Right cardiac atrium (tissue), 5 donors: ENCODE measurements around the gene TRPM1. TPM values are rescaled to one million over a fixed set of nuclear protein-coding genes. Genes with fewer than 3 reads are reported as not detected.

ENCODE experiments used
- ATAC-seq, 2 donors: fragments of 200-7000 bp; cut with Tn5 transposase; one replicate each; pipeline versions ENCODE4 v1.8.0 to v1.9.1; 2020; ENCODE audit warnings: moderate library complexity in 2 of 2, mild to moderate bottlenecking in 1 of 2
- DNase-seq, 3 donors: peaks; one replicate each; pipeline ENCODE4 v3.0.0-alpha.2; 2020
- H3K27ac ChIP-seq: one replicate; pipeline ENCODE4 v1.5.1; 2013; ENCODE audit warnings: mild to moderate bottlenecking, low read length, control low read depth, moderate library complexity
- H3K27me3 ChIP-seq: one replicate; pipeline ENCODE4 v1.6.1; 2013; ENCODE audit not compliant: control insufficient read depth, insufficient read depth
- H3K4me1 ChIP-seq: one replicate; pipeline ENCODE4 v1.6.1; 2013; ENCODE audit warnings: low read length; ENCODE audit not compliant: control insufficient read depth, insufficient read depth
- H3K4me3 ChIP-seq: one replicate; pipeline ENCODE4 v1.5.1; 2013; ENCODE audit warnings: low read length, control low read depth
- H3K9me3 ChIP-seq: one replicate; pipeline ENCODE4 v1.6.1; 2013; ENCODE audit warnings: low read length; ENCODE audit not compliant: control insufficient read depth
- WGBS: extraction: QIAGEN DNeasy Blood & Tissue Kit; methylation state at CpG from one replicate; pipeline ENCODE4 v1.1.7; 2013; 5-methylcytosine and 5-hydroxymethylcytosine counted together
- intact Hi-C, 4 donors: fragments of 100-400 bp; cut with DNase I; formaldehyde crosslinking; loops; one replicate each; pipeline versions ENCODE4 v1.11.0 to v1.14.0; 2022 to 2023
- polyA plus RNA-seq: library from polyadenylated mRNA; stranded (reverse); fragments of 200-250 nt; gene quantifications from one replicate; pipeline ENCODE4 v1.2.3, GENCODE V29; 2013
- total RNA-seq, 4 donors: library from RNA; stranded (reverse); fragmentation: NEBNext Ultra II Directional; extraction: Animal tissue kit (Norgen Biotek cat#: 25700); gene quantifications; one replicate each; pipeline ENCODE4 v1.2.1, GENCODE V29; 2021
- donor health status: healthy with polysubstance abuse.
- donor health status: DM: no; HTN: yes; CAD: no.
- donor health status: DM: no; HTN: no; CAD: no.
- donor health status: DM: no; HTN: yes; CAD: no; lungs with severe emphysema.
- donor health status: DM: yes; HTN: yes; CAD: no.

TRPM1 gene
- total and polyA plus RNA-seq, 5 donors = 0.14 TPM; not detected in 4

- peak; percentile 62 to 92 (median 89) for DNase-seq
- Histone ChIP-seq H3K27me3 (no peaks in the 10 kb centered on the region), H3K27ac (peak within 1 kb of the TSS; percentile 85), H3K4me3 (peak within 1 kb of the TSS; percentile 97), H3K9me3 (no peaks in the 10 kb centered on the region), H3K4me1 (peaks cover 7% of the 10 kb centered on the region)
- peak; percentile 98 to 99 for ATAC-seq
- under 1% methylated on average over 114 of the region's 114 CpGs for WGBS
- intact Hi-C loops = no loop called here
These were observed 110.0 kb downstream of the TRPM1 start, which contains the start of gene MTMR10 for GRCh38 chr15:30991255-30992235. Gene MTMR10, minus strand, starts transcription at chr15:30991628. Its CDS starts 122 bp downstream, at chr15:30991506.

GRCh38 chr15:30990446-30991254 lies 110.9 kb downstream of the TRPM1 start:
- Histone ChIP-seq H3K9me3 (no peaks in the 10 kb centered on the region), H3K27me3 (no peaks in the 10 kb centered on the region), H3K4me3 (peak overlapping the region; percentile 97), H3K27ac (peak overlapping the region; percentile 85), H3K4me1 (peaks cover 11% of the 10 kb centered on the region)
- WGBS = 4% methylated on average over 24 of the region's 24 CpGs
- ATAC-seq (peak in 1 of 2 donors; percentile 10), DNase-seq (no peak)
- intact Hi-C loops = no loop called here

- Histone ChIP-seq H3K4me3 (peak overlapping the region; percentile 97), H3K9me3 (no peaks in the 10 kb centered on the region), H3K4me1 (peaks cover 16% of the 10 kb centered on the region), H3K27me3 (no peaks in the 10 kb centered on the region), H3K27ac (no peak overlapping the region)
- intact Hi-C loops = no loop called here
- DNase-seq (no peak), ATAC-seq (no peak)
- 51% methylated on average over 2 of the region's 2 CpGs for WGBS
These were observed 111.5 kb downstream of the TRPM1 start for GRCh38 chr15:30990036-30990435.

- no peak overlapping the region for H3K4me3 ChIP-seq
- peak in 1 of 3 donors; percentile 63 for DNase-seq
- ATAC-seq = peak; percentile 46 to 54
- 20% methylated on average over 3 of the region's 3 CpGs for WGBS
- H3K9me3 ChIP-seq = no peaks in the 10 kb centered on the region
- H3K27me3 ChIP-seq = no peaks in the 10 kb centered on the region
- peaks cover 24% of the 10 kb centered on the region for H3K4me1 ChIP-seq
- peak overlapping the region; percentile 87 for H3K27ac ChIP-seq
- intact Hi-C loops = loop anchor here in 1 of 4 donors (10.0 kb wide), 1 partner anchor 500 kb away; no protein-coding TSS in a partner anchor
These were observed 116.4 kb downstream of the TRPM1 start for GRCh38 chr15:30985081-30985531.

- H3K9me3 ChIP-seq = no peaks in the 10 kb centered on the region
- H3K4me3 ChIP-seq = no peak overlapping the region
- ATAC-seq (peak in 1 of 2 donors; percentile 22), DNase-seq (no peak)
- H3K27me3 ChIP-seq = no peaks in the 10 kb centered on the region
- H3K27ac ChIP-seq = peak overlapping the region; percentile 87
- 44% methylated on average over 6 of the region's 6 CpGs for WGBS
- H3K4me1 ChIP-seq = peaks cover 22% of the 10 kb centered on the region
- intact Hi-C loops = loop anchor here in 1 of 4 donors (10.0 kb wide), 1 partner anchor 500 kb away; no protein-coding TSS in a partner anchor
These were observed 117.0 kb downstream of the TRPM1 start for GRCh38 chr15:30984542-30984941.

GRCh38 chr15:30984118-30984517 lies 117.4 kb downstream of the TRPM1 start:
- ATAC-seq = no peak
- 61% methylated on average over 3 of the region's 3 CpGs for WGBS
- no peaks in the 10 kb centered on the region for H3K27me3 ChIP-seq
- H3K4me3 ChIP-seq = no peak overlapping the region
- H3K9me3 ChIP-seq = no peaks in the 10 kb centered on the region
- H3K4me1 ChIP-seq = peaks cover 22% of the 10 kb centered on the region
- intact Hi-C loops = loop anchor here in 1 of 4 donors (10.0 kb wide), 1 partner anchor 501 kb away; no protein-coding TSS in a partner anchor
- DNase-seq = no peak
- no peak overlapping the region for H3K27ac ChIP-seq

GRCh38 chr15:30979457-30979856 lies 122.1 kb downstream of the TRPM1 start:
- no peak overlapping the region for H3K27ac ChIP-seq
- H3K4me3 ChIP-seq = no peak overlapping the region
- no peak for DNase-seq
- 85% methylated on average over 5 of the region's 5 CpGs for WGBS
- H3K4me1 ChIP-seq = peaks cover 7% of the 10 kb centered on the region
- ATAC-seq = no peak
- intact Hi-C loops = no loop called here
- no peaks in the 10 kb centered on the region for H3K27me3 ChIP-seq
- H3K9me3 ChIP-seq = no peaks in the 10 kb centered on the region

GRCh38 chr15:30978328-30978727 lies 123.2 kb downstream of the TRPM1 start:
- intact Hi-C loops = no loop called here
- H3K4me1 ChIP-seq = peaks cover 5% of the 10 kb centered on the region
- no peak for ATAC-seq

GRCh38 chr15:30974112-30974511 lies 127.4 kb downstream of the TRPM1 start:
- intact Hi-C loops = no loop called here
- WGBS = 81% methylated on average over 5 of the region's 5 CpGs
- ATAC-seq (no peak), DNase-seq (no peak)
- H3K9me3 ChIP-seq = no peaks in the 10 kb centered on the region
- H3K4me1 ChIP-seq = peaks cover 4% of the 10 kb centered on the region
- H3K27me3 ChIP-seq = no peaks in the 10 kb centered on the region
- no peak overlapping the region for H3K4me3 ChIP-seq
- H3K27ac ChIP-seq = no peak overlapping the region

More at GRCh38 chr15:30978328-30978727, 123.2 kb downstream of the TRPM1 start:
- no peak overlapping the region for H3K4me3 ChIP-seq
- no peak overlapping the region for H3K27ac ChIP-seq
- DNase-seq = no peak
- no peaks in the 10 kb centered on the region for H3K27me3 ChIP-seq
- H3K9me3 ChIP-seq = no peaks in the 10 kb centered on the region

- no peak for DNase-seq
These were observed 128.1 kb downstream of the TRPM1 start for GRCh38 chr15:30973379-30973778.

More at GRCh38 chr15:30973379-30973778, 128.1 kb downstream of the TRPM1 start:
- intact Hi-C loops = no loop called here
- ATAC-seq = no peak
- WGBS = 92% methylated on average over 4 of the region's 4 CpGs
- no peak overlapping the region for H3K27ac ChIP-seq
- H3K9me3 ChIP-seq = no peaks in the 10 kb centered on the region
- no peak overlapping the region for H3K4me3 ChIP-seq
- H3K27me3 ChIP-seq = no peaks in the 10 kb centered on the region
- peaks cover 4% of the 10 kb centered on the region for H3K4me1 ChIP-seq
